Keratinocyte (primary cell): ENCODE results near the gene C2orf42. TPM values are rescaled to one million over a fixed set of nuclear protein-coding genes. Genes with fewer than 3 reads are reported as not detected.
A peak's percentile ranks its signal among the peaks of the same experiment; 100 is the strongest.

Experiments
- DNase-seq: peaks from one replicate; pipeline ENCODE4 v3.0.0-alpha.2; 2011; ENCODE audit warnings: low read depth, missing footprints, low spot score
- FAIRE-seq: peaks from 2 replicates; lab custom pipeline; 2011; peaks lifted over from hg19 to GRCh38; lab: Jason Lieb, UNC
- H2AFZ ChIP-seq: 2 replicates; pipeline ENCODE4 v1.6.0; 2012; ENCODE audit warnings: low read length, control low read depth, inconsistent platforms; ENCODE audit not compliant: control insufficient read depth
- H3K27ac ChIP-seq: 2 replicates; pipeline ENCODE4 v1.5.1; 2011; ENCODE audit warnings: low read length; ENCODE audit not compliant: control insufficient read depth, insufficient read depth
- H3K27me3 ChIP-seq: 3 replicates; pipeline ENCODE4 v1.6.0; 2011; ENCODE audit warnings: low read length; ENCODE audit not compliant: control insufficient read depth, insufficient read depth; ENCODE audit errors: extremely low read depth
- H3K36me3 ChIP-seq, 2 experiments: 2 replicates in 1 of 2; 3 replicates in 1 of 2; pipeline ENCODE4 v1.5.1; 2011; ENCODE audit warnings: low read length in 2 of 2, mild to moderate bottlenecking in 1 of 2; ENCODE audit not compliant: control insufficient read depth in 2 of 2, insufficient read depth in 2 of 2; ENCODE audit errors: extremely low read depth in 1 of 2
- H3K4me1 ChIP-seq: 3 replicates; pipeline ENCODE4 v1.5.1; 2011; ENCODE audit warnings: low read length; ENCODE audit not compliant: control insufficient read depth, insufficient read depth; ENCODE audit errors: extremely low read depth
- H3K4me2 ChIP-seq: 3 replicates; pipeline ENCODE4 v1.6.0; 2011; ENCODE audit warnings: low read depth, low read length; ENCODE audit not compliant: control insufficient read depth, insufficient read depth; ENCODE audit errors: extremely low read depth
- H3K4me3 ChIP-seq, 3 experiments: fragments of 200-600 bp in 1 of 3; sonication (generic) in 1 of 3; 2 replicates in 2 of 3; 3 replicates in 1 of 3; pipeline ENCODE4 v1.5.1; 2011 to 2016; ENCODE audit warnings: low read length in 3 of 3, mild to moderate bottlenecking in 3 of 3, control low read depth in 2 of 3, inconsistent platforms in 1 of 3, low read depth in 1 of 3, mixed read lengths in 1 of 3, mixed run types in 1 of 3, moderate library complexity in 1 of 3; ENCODE audit not compliant: control insufficient read depth in 2 of 3, insufficient read depth in 2 of 3; ENCODE audit errors: extremely low read depth in 1 of 3
- H3K79me2 ChIP-seq: 2 replicates; pipeline ENCODE4 v1.6.0; 2012; ENCODE audit warnings: low read length; ENCODE audit not compliant: control insufficient read depth, insufficient read depth
- H3K9ac ChIP-seq: 3 replicates; pipeline ENCODE4 v1.6.0; 2011; ENCODE audit warnings: low read length; ENCODE audit not compliant: control insufficient read depth, insufficient read depth; ENCODE audit errors: extremely low read depth
- H3K9me1 ChIP-seq: 3 replicates; pipeline ENCODE4 v1.6.0; 2011; ENCODE audit warnings: low read length; ENCODE audit not compliant: control insufficient read depth, insufficient read depth; ENCODE audit errors: extremely low read depth
- H3K9me3 ChIP-seq: 2 replicates; pipeline ENCODE4 v1.5.1; 2012; ENCODE audit warnings: low read depth, low read length; ENCODE audit not compliant: control insufficient read depth
- H4K20me1 ChIP-seq: 3 replicates; pipeline ENCODE4 v1.6.0; 2011; ENCODE audit warnings: low read length; ENCODE audit not compliant: control insufficient read depth, insufficient read depth; ENCODE audit errors: extremely low read depth
- CTCF ChIP-seq, 3 experiments: IDR thresholded peaks in 1 of 3; conservative IDR thresholded peaks in 1 of 3; optimal IDR thresholded peaks in 1 of 3; 2 replicates in 2 of 3; 3 replicates in 1 of 3; pipeline versions ENCODE3 to v1.5.1; 2011; ENCODE audit warnings: low read length in 3 of 3, mild to moderate bottlenecking in 3 of 3, moderate library complexity in 2 of 3, control low read depth in 1 of 3, inconsistent platforms in 1 of 3; ENCODE audit not compliant: insufficient read depth in 2 of 3; ENCODE audit errors: extremely low read depth in 1 of 3
- EZH2 ChIP-seq: IDR thresholded peaks from one replicate; pipeline ENCODE4 v1.6.1; 2012; ENCODE audit warnings: inconsistent platforms, mild to moderate bottlenecking, low read length, moderate library complexity
- dilution Hi-C: fragments of 300-500 bp; cut with MboI; formaldehyde crosslinking; loops from one replicate; pipeline ENCODE4 v1.7.0; 2020; ENCODE audit warnings: low sequenced_read_pairs; ENCODE audit not compliant: extremely low pct_ligation_motif_present
- polyA plus RNA-seq, 5 experiments: library from polyadenylated mRNA; depleted of rRNA in 3 of 5; stranded (reverse) in 3 of 5; stranded (forward) in 1 of 5; unstranded in 1 of 5; fragments of >200 nt; gene quantifications; 1 replicate in 1 of 5; 2 replicates in 3 of 5; 3 replicates in 1 of 5; pipeline versions ENCODE4 v1.2.1 to v1.2.3, GENCODE V29; 2011 to 2012; ENCODE audit warnings: missing spikeins in 2 of 5, low read depth in 1 of 5, low replicate concordance in 1 of 5

Gene C2orf42
- polyA plus RNA-seq, 1 donor (not counting 4 experiments of a cell fraction or from before 2014, with no cell fraction given): 9.3 TPM

GRCh38 chr2:70123829-70124116 lies 67.0 kb downstream of the C2orf42 start:
- H3K79me2 ChIP-seq: no peaks in the 10 kb centered on the region
- no peaks in the 10 kb centered on the region for H3K27me3 ChIP-seq
- dilution Hi-C loops: no loop called here
- H3K9me1 ChIP-seq: no peaks in the 10 kb centered on the region
- peak overlapping the region in 2 of 3 experiments; percentile 63 to 87 for H3K4me3 ChIP-seq
- H3K27ac ChIP-seq: no peak overlapping the region
- FAIRE-seq (no peak), DNase-seq (no peak)
- peaks cover 17% of the 10 kb centered on the region for H3K4me1 ChIP-seq
- peak overlapping the region; percentile 99 for H3K4me2 ChIP-seq
- H3K36me3 ChIP-seq: no peaks in the 10 kb centered on the region
- no peaks in the 10 kb centered on the region for H3K9me3 ChIP-seq
- no peaks in the 10 kb centered on the region for H4K20me1 ChIP-seq
- peak overlapping the region; percentile 95 for H2AFZ ChIP-seq
- TF ChIP-seq EZH2 (no peak), CTCF (optimal IDR thresholded peaks at IDR 0.05 in 1 of 3, IDR thresholded peaks at IDR 0.05 in 1 of 3, conservative IDR thresholded peaks at IDR 0.05 in 1 of 3; ENCODE audit: extremely low read depth in 1 of 3, insufficient read depth in 2 of 3, low read length in 3 of 3) (no peak)
- peak overlapping the region; percentile 94 for H3K9ac ChIP-seq

- FAIRE-seq: no peak
- H3K4me2 ChIP-seq: peak overlapping the region; percentile 99
- dilution Hi-C loops: no loop called here
- no peaks in the 10 kb centered on the region for H4K20me1 ChIP-seq
- H3K4me3 ChIP-seq: no peak overlapping the region
- no peaks in the 10 kb centered on the region for H3K79me2 ChIP-seq
- no peak for TF ChIP-seq EZH2
- TF ChIP-seq CTCF (optimal IDR thresholded peaks at IDR 0.05 in 1 of 3, IDR thresholded peaks at IDR 0.05 in 1 of 3, conservative IDR thresholded peaks at IDR 0.05 in 1 of 3; ENCODE audit: extremely low read depth in 1 of 3, insufficient read depth in 2 of 3, low read length in 3 of 3): no peak
- H3K4me1 ChIP-seq: peaks cover 17% of the 10 kb centered on the region
- H3K9me3 ChIP-seq: no peaks in the 10 kb centered on the region
- no peaks in the 10 kb centered on the region for H3K36me3 ChIP-seq
- no peak for DNase-seq
- H3K27me3 ChIP-seq: no peaks in the 10 kb centered on the region
- peak overlapping the region; percentile 95 for H2AFZ ChIP-seq
- no peaks in the 10 kb centered on the region for H3K9me1 ChIP-seq
- peak overlapping the region; percentile 22 for H3K9ac ChIP-seq
- H3K27ac ChIP-seq: peak overlapping the region; percentile 20
These were observed 67.6 kb downstream of the C2orf42 start for GRCh38 chr2:70123051-70123828.
